Left lobe of liver (tissue), 2 donors: ENCODE data around the gene SQSTM1. TPM values are rescaled to one million over a fixed set of nuclear protein-coding genes. Genes with fewer than 3 reads are reported as not detected.

ENCODE experiments used
- ATAC-seq: fragments of 200-7000 bp; cut with Tn5 transposase; one replicate; pipeline ENCODE4 v1.9.1; 2020; ENCODE audit warnings: mild to moderate bottlenecking, moderate library complexity
- DNase-seq: peaks from one replicate; pipeline ENCODE4 v3.0.0-alpha.2; 2020; ENCODE audit warnings: low spot score
- total RNA-seq: library from RNA; stranded (reverse); gene quantifications from one replicate; pipeline ENCODE4 v1.2.1, GENCODE V29; 2021
- donor health status: DM: no; HTN: no; CAD: no; lungs with moderate emphysema.
- donor health status: DM: no; HTN: yes; CAD: no.

The SQSTM1 gene
- total RNA-seq, 1 donor from 2014 or later: 361 TPM

DNA sequence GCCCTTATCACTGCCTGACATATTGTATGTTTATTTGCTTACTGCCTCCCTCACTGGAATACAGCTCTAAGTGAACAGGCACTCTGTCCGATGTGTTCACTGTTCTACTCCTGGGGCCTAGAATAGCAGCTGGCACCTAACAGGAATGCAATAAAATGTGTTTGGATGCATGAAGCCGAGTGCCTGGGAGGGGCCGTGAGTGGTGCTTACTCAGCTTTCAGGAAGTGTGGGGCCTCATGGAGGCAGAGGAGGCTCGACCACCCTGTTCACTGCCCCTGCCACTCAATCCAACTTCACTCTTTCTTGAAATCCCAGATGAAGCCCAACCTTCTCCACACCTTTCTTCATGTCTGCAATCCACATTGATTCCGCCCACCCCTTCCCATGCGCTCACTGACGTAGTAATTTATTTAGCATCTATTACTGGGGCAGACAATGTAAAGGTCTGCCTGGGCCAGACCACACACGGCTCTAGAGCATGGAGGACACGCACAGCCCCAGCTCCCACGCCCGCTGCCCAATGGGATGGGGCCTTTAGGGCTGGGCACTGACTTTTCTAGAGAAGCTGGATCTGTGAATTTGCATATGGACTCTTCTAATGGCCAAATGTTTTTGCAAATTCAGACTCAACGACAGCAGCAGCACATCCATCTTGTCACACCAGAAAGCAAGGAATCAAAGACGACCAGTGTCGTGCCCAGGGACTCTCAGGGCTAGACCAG is 65.6 kb downstream of the SQSTM1 start:
- ATAC-seq (no peak), DNase-seq (no peak)

DNA sequence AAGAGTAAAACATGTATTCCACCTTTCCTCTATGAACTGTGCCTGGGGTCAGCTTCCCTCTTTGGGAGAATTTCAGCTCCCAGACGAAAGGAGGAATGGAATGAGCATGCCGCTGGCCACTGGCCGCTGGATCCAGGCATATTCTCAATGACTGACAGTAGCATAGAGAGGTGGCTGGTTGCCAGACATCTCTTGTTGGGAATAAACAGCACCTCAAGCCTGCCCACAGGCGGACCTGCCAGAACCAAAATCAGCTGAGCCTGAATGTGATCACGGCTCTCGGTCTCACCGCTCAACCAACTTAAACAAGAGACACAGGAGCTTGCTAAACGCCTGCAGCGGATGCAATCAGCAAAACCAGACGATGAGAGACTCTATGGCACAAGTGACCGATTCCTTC is 66.4 kb downstream of the SQSTM1 start:
- no peak for DNase-seq

More for the DNA sequence above, 66.4 kb downstream of the SQSTM1 start:
- no peak for ATAC-seq

Other genes with a start within 250 kb of the SQSTM1 start
- gene HNRNPH1, start 197.2 kb upstream of the SQSTM1 start, total RNA-seq: 215 TPM
- gene CBY3, start 139.9 kb upstream of the SQSTM1 start, total RNA-seq: not detected
- 501 TPM for gene CANX, start 121.9 kb upstream of the SQSTM1 start, total RNA-seq
- 7.3 TPM for gene MAML1, start 88.1 kb upstream of the SQSTM1 start, total RNA-seq
- gene LTC4S, start 26.9 kb upstream of the SQSTM1 start, total RNA-seq: 2.6 TPM
- 192 TPM for gene MGAT4B, start 14.0 kb upstream of the SQSTM1 start, total RNA-seq
- 12.8 TPM for gene MRNIP, start 37.9 kb downstream of the SQSTM1 start, total RNA-seq
- 107 TPM for gene TBC1D9B, start 87.0 kb downstream of the SQSTM1 start, total RNA-seq